GM19351 (cell line): ENCODE data around the gene GRK4.
A peak's percentile ranks its signal among the peaks of the same experiment; 100 is the strongest.

Experiments used
- ATAC-seq: cut with Tn5 transposase; IDR thresholded peaks from one replicate; pipeline ENCODE4 v1.9.1; 2021; ENCODE audit warnings: mild to moderate bottlenecking, moderate library complexity; ENCODE audit not compliant: unreplicated experiment

The GRK4 gene

DNA sequence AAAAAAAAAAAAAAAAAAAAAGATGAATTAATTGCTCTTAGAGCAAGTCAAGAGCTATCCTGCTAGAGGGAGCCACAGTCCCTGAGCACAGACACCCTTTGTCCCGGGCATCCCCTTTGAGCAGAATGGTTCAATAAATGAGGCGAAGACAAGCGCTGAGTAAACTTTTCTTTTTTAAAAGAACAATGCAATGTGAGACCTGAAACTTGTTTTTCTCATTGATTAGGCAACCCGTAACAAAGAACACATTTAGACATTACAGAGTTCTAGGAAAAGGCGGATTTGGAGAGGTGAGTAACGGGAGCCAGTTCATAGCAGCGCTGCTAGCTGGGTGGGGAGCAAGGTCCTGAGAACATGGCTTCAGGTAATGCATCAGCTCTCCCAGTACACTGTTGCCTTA is 46.1 kb downstream of the GRK4 start:
- no peak for ATAC-seq

DNA sequence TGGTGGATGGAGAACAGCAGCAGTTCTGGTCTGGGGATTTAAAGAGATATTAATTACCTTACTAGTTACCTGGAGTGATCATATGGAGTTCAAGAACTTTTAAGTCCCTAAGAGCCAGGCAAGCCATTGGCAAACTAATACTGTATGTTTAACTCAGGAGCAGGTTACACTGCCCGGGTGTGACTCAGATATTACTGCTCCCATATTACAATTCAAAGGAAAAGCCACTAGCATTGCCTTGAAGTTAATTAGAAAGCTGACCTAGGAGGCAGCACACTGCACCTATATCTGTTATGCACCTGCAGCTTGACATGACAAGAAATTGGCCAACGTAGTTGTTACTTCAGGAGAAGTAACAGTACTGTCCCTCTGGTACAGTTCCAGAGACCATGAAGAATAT is 47.2 kb downstream of the GRK4 start:
- no peak for ATAC-seq

DNA sequence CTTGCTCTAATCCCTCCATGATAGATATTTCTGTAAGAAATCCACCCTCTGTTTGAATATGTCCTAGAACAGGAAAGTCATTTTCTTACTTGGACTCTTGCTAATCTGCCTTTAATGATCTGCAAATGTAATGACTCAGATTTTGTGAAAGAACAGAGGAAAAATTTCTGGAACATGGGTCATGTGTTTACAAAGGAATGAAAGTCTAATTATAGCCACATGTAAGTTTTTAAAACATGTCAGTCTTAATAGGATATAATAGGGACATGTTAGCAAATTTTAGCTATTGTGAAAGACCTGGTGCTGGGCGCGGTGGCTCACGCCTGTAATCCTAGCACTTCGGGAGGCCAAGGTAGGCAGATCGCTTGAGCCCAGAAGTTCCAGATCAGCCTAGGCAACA is 47.6 kb downstream of the GRK4 start:
- ATAC-seq, result no peak

DNA sequence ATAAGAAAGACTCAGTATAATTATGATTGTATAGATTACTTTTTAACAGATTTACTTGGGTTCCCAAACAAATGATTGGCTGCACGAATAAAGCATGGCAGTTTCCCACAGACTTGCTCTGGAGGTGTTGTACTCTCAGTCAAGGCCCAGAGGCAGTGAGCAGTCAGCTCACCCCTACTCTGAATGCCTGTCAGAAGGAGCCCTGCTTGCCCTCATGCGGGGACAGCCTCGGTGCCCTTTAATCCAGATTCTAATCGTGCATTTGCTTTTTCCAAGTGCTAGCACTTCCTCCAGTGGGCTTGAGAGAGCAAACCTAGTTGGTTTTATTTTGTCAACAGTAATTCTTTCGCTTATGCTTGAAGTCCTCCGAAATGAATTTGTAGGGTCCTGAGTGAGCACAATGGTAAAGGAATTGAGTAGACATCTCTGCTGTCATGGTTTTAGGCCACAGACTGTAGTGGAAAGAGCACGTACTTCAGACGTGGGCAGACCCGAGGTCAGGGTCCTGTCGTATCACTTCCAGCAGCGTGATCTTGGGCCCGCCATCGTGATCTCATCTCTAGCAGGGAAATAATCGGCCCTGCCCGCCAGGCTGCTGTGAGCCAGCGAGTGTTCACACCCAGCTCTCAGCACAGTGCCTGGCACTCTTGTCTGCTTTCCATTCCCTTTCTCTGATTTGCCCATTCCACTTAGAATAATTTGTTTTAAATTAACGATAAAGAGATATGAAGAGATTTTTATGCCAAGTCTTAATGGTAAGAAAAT is 48.3 kb downstream of the GRK4 start:
- ATAC-seq, result no peak

DNA sequence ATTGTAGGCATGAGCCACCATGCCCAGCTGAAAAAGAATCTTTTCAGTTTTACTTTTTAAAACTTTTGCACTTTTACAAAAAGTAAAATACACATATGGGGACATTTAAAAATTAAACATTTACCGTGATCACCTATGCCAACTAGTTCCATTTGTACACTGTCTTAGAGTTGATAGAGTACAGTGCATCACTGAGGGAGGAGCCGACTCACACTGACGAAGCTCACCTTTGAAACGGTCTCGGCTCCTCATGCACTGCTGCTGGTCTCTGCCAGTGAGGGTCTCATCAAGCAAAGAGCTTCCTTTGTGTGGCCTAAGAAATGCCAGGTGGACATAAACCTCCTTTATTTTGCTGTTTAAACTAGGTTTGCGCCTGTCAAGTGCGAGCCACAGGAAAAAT is 50.0 kb downstream of the GRK4 start:
- ATAC-seq, result no peak

DNA sequence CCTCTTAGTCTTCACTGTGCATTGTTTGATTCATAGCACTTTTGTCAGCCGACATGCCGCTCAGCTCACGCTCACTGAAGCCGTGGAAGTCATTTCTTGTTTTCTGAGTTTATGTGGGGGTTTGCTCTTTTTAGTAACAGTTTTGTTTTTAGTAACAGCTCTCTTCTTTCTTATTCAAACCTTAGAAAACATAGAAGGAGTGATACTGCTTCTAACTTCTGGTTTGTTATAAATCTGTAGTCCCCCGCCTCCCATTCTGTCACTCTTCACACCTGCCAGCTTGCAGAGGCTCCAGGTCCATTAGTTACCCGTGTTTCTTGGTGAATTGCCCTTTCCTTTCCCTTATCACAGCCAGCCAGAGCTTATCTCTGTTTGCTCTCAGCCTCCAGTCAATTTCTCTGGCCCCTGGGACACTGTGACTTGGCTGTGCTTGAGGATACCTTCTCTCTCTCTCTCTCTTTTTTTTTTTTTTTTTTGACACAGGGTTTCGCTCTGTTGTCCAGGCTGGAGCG is 50.5 kb downstream of the GRK4 start:
- ATAC-seq, result peak; percentile 87

DNA sequence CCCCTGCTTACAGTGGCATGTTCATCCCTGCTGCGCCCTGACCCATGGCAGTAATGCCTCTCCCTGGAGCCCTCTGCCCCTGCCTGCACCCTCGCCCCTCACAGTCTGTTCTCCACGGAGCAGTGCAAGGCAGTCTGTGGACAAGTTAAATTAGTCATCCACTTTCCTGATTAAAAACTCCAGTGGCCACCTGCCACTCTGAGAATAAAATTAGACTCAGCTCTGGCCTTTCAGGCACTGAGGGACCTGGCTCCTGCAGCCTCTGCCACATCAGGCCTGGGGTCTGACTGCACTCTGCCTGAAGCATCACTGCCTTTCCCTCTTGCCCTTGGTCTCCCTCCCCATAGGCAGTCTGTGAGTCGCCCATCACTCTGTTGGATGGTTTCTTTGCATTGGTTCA is 53.6 kb downstream of the GRK4 start:
- no peak for ATAC-seq

DNA sequence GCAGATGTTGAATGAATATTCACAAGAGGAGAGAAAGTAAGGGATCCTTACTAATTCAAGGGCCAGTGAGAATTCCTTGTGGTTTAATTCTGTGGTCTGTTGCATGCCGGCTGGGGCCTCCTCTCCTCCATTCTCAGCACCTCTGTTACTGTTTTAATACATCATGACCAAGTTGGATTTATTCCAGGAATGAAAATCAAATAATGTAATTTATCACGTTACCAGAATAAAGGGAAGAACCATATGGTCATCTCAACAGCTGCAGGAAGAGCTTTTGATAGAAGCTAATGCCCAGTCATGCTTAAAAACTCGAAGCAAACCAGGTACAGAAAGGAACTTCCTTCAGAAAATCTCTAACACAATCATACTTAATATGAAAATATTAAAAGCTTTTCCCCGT is 54.1 kb downstream of the GRK4 start:
- no peak for ATAC-seq

DNA sequence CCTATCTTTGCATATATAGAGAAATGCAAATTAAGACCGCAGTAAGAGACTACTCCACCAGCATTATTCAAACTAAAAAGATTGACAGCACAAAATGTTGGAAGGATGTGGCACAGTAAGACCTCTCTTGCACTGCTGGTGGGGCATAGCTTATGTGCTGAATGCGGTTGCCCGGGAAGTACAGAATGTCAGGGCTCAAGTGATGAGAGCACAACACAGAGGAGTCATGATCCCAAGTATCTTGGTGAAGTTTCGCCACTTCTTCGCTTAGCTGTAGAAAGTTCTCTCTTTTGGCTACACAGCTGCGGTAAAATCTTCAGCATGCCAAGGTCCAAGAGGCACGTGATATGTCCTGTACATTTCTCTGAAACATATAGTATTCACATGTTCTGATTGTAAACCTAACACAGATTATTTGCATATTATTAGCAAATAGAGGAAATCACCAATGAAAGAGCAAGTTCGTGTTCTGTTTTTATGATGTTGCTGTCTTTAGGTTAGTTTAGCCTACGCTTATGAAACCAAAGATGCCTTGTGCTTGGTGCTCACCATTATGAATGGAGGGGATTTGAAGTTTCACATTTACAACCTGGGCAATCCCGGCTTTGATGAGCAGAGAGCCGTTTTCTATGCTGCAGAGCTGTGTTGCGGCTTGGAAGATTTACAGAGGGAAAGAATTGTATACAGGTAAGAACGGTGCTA is 55.9 kb downstream of the GRK4 start:
- ATAC-seq, result no peak

DNA sequence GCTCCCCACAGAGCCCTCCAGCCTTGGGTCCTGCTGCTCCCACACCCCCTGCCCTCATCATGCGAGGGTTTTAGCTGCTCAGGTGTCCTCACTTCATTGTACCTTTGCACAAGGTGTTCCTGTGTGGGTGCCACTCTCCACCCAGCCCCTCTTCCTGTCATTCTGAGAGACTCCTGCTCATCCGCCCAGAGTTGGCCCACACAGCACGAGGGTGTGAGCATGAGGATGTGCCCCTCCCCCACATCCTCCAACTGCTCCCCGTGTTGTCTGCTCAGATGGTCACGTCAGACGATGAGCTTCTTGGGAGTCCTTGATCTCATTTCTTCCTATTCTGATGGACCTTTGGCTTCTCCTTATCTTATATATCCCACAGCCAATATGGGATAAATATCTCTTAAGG is 57.8 kb downstream of the GRK4 start:
- no peak for ATAC-seq

DNA sequence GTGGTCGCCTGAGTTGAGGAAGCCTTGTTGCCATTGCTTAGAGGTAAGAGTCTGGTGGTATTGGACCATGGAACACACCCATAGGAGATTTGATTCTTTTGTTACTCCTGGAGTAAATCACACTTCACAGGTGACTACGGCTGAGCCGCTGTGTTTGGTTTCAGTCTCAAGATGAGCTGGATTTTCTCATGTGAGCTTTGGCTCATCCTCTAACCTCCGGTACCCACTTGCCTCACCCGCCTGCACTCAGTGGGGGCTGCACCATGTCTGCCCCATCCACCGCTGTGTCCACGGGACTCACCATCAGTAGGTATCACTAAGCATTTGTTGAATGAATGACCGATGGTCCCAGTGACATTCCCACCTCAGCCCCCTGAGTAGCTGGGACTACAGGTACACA is 58.3 kb downstream of the GRK4 start:
- ATAC-seq, result no peak

DNA sequence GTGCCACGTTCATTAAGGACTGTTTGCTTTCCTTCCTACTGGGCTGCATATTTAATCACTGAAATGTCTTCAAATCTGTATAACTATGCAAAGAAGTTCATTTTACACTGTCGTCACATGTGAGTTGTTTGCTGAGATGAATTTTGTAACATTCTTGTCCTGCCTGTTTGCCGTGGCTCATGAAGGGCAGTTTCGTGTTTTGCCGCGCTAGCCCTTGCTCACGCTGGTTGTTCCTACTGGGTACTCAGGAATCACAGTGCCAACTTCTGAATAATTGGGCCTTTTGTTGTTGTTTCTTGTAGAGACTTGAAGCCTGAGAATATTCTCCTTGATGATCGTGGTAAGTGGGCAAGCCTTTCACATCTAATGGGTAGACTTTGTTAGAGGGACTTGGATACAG is 58.7 kb downstream of the GRK4 start:
- no peak for ATAC-seq

DNA sequence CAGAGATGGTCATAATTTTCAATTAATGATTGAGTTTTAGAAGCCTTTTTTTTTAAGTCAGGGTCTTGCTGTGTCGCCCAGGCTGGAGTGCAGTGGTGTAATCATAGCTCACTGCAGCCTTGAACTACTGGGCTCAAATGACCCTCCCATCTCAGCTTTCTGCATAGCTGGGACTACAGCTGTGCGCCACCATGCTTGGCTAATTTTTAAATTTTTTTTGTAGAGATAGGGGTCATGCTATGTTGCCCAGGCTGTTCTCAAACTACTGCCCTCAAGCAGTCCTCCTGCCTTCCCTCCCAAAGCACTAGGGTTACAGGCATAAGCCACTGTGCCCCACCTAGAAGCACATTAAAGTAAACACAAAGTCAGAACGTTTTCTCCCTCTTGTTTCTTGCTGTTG is 59.3 kb downstream of the GRK4 start:
- ATAC-seq, result no peak

DNA sequence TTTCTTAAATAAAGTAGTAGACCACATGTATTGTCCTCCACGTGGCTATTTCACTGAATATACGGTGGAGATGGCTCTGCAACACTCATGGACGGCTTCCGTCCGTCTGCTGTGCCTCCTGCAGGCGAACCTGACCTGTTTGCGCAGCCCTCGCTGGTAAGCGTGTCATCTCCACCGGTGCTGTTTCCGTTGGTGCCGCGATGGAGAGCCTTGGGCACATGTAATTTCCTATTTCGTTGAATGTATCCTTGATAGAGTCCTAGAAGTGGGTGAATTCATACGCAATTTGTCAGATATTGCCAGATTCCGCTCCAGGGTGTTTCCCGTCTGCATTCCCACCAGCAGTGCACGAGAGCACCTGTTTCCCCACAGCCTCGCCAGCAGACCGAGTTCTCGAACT is 62.5 kb downstream of the GRK4 start:
- ATAC-seq, result no peak

DNA sequence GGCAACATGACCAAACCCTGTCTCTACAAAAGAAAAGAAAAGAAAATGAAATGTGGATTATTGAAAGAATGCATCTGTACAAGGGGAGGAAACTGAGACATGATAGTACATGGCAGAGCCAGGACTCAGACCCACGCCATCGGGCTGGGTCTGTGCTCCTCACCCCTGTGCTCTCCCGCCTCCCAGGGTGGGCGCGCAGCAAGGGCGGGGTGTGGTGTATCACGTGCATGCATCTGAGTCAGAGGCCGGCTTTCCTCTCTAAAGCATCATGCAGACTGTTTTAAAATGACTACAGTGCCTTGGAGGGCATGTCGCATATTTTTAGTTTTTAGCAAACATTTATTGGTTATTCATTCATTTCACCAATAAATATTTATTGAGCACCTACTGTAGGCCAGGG is 63.2 kb downstream of the GRK4 start:
- no peak for ATAC-seq

DNA sequence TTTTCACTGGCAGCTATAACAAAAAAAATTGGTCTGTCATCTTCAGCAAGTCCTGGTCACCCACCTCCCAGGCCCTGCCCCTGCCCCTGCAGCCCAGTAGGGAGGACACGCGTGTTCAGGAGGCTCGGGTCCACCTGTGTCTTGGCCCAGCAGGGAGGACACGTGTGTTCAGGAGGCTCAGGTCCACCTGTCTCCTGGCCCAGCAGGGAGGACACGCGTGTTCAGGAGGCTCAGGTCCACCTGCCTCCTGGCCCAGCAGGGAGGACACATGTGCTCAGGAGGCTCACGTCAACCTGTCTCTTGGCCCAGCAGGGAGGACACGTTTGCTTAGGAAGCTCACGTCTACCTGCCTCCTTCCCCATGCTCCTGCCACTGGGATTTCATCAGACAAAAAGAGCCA is 66.1 kb downstream of the GRK4 start:
- ATAC-seq, result no peak

DNA sequence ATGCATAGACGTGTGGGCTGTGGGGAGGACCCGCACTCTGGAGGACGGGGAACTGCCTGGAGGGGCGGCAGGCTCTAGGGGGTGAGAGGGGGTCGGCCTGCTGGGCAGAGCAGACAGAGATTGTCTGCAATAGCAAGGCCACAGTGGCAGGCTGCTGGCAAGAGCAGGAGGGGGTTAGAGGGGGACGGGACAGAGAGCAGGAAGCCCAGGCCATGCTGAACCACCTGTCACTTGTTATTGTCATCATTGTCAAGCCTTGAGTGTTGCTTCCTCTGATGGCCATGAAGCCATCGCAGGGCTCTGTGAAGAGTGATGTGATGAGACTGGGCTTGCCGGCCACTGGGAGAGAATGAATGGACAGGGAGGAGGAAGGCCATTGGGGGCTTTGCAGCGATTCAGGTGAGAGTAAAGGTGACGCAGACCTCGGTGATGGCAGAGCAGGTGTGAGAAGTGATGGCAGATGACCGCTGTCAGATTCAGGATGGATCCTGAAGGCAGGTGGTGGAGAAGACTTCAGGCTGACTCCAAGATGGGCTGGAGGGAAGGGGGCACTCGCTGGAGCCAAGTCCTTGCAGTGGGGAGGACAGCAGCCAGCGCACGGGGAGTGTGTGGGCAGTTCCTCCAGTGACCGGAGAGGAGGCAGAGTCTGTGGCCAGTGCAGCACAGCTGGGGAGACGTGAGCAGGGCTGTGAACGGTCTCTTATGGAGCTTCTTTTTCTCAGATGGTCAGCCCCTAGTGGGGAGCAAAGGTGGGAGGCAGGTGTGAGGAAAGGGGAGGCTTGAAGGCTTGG is 67.4 kb downstream of the GRK4 start:
- no peak for ATAC-seq

DNA sequence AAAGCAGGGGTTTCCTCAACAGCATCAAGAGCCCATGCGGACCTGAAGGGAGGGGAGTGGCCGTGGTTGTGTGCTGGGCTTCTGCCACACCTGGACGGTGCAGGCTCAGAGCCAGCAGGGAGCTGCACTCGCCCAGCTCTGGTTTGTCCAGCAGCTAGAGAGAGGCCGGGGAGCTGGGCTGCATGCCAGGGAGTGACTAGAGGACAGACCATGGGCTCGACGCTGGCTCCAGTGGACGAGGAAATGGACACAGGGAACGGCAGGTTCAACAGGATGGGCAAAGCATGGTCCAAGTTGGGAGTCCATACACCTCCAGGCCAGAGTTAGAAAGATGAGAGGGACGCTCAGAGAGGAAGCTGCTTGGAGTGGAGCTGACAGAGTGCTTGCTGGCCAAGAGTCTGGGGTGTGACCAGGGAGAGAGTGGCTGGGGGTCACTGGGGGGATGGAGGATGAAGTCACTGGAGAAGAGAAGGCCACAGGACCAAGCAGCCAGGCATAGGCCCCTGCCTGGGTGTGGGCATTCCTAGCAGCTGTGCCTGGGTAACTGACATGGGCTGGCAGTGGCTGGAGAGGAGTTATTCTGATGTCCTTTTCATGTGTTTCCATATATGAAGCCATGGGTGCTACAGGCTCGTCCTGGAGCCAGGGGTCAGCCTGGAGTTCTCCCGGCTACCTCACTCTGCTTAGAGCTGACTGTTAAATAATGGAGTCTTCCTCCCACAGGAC is 68.1 kb downstream of the GRK4 start:
- no peak for ATAC-seq

DNA sequence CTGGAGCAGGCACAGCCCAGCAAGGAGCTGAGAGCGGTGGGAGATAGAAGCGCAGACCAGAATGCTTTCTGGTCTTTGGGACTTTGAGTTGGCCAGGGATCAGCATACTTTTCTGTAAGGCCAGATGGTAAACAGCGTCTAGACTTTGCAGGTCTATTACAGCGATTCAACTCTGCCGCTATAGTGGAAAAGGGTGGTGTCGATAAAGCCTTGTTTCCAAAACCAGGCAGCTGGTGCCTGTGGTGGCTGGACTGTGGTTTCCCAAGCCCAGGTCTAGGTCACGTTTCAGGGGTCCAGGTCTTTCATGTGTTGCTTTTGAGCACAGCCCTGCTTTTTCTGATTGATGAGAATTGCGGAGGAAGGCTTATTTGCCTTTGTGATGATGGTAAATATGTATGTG is 70.9 kb downstream of the GRK4 start:
- ATAC-seq, result no peak

DNA sequence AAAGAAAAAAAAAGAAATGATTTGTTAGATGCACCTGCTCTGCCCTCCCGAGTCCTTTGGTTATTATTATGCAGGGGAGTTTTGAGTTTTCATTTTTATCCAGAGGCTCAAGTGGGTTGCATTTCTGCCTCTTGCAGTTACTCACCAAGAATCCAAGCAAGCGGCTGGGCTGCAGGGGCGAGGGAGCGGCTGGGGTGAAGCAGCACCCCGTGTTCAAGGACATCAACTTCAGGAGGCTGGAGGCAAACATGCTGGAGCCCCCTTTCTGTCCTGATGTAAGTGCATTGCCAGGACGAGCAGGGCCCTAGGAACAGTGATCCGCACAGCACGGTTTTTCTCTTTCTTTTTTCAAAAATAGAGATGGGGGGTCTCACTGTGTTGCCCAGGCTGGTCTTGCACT is 71.9 kb downstream of the GRK4 start:
- no peak for ATAC-seq

DNA sequence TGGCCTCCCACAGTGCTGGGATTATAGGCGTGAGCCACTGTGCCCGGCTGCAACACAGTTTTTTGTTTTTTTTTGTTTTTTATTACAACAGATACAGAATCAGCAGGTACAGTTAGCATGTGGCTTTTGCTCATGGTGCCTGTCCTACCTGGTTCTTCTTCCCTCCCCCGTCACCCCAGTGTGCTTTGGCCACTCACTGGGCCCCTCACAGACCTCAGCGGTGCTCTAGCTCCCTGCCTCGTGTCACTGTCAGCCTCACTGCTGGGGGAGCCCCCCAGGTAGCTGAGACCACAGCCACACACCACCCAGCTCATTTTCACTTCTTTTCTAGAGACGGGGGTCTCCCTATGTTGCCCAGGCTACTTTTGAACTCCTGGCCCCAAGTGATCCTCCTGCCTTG is 72.3 kb downstream of the GRK4 start:
- no peak for ATAC-seq
